ENCODE data around the gene CD300LF. TPM values are rescaled to one million over a fixed set of nuclear protein-coding genes. Genes with fewer than 3 reads are reported as not detected.

The CD300LF gene
- total RNA-seq, 1 experiment from 2014 or later = not detected

GRCh38 chr17:74736513-74737298 is 24.0 kb upstream of the CD300LF start, which contains the start of gene RAB37:
TSS of gene RAB37 (plus strand) at chr17:74737256. CDS start at chr17:74737273, 17 bp downstream.
- no peak within 1 kb of the TSS for H3K56ac ChIP-seq (ENCODE audit: insufficient read length, low read depth, low read length)
- H2BK15ac ChIP-seq (ENCODE audit: low read depth, low read length) = no peak within 1 kb of the TSS
- H4K91ac ChIP-seq (ENCODE audit: insufficient read length, low read depth, low read length) = no peak within 1 kb of the TSS
- peak within 1 kb of the TSS; percentile 46 for H3K4me2 ChIP-seq (ENCODE audit: insufficient read depth, insufficient read length, low read length)
- Mint-ChIP-seq H3K4me3 (peak within 1 kb of the TSS; percentile 70 to 87), H3K36me3 (ENCODE audit: insufficient read depth in 1 of 3, low read depth in 3 of 3) (no peaks in the 10 kb centered on the region; a peak in 1 of 7 replicates), H3K27ac (no peak within 1 kb of the TSS; a peak in 2 of 7 replicates), H3K9me3 (no peaks in the 10 kb centered on the region; a peak in 1 of 5 replicates), H3K27me3 (ENCODE audit: low read depth) (peaks cover 22% of the 10 kb centered on the region), H3K4me1 (peaks cover 16 to 23% of the 10 kb centered on the region in 2 experiments)
- H4K20me1 ChIP-seq (ENCODE audit: control insufficient read depth, insufficient read depth, insufficient read length) = no peaks in the 10 kb centered on the region
- peaks cover 9% of the 10 kb centered on the region for H3K23me2 ChIP-seq (ENCODE audit: insufficient read length, low read depth, low read length, poor library complexity, severe bottlenecking)
- no peak within 1 kb of the TSS for H2AFZ ChIP-seq (ENCODE audit: low read length)
- H3K14ac ChIP-seq (ENCODE audit: insufficient read depth, low read length) = no peak within 1 kb of the TSS
- no peaks in the 10 kb centered on the region for H3K79me2 ChIP-seq (ENCODE audit: insufficient read depth, low read length)
- no peak within 1 kb of the TSS for H2AK5ac ChIP-seq (ENCODE audit: insufficient read length, low read length)
- WGBS (ENCODE audit: extremely low coverage, insufficient read length, low lambda C conversion rate) = no CpG with 5 or more reads among the region's 67 CpGs
- TF ChIP-seq CTCF (conservative IDR thresholded peaks at IDR 0.05) = peak; percentile 66
- no peak within 1 kb of the TSS for H2BK120ac ChIP-seq (ENCODE audit: low read depth, low read length, poor library complexity, severe bottlenecking)
- peak; percentile 94 for DNase-seq
- no peak within 1 kb of the TSS for H3K18ac ChIP-seq (ENCODE audit: insufficient read length, low read depth, low read length)
- H3K9me3 ChIP-seq (ENCODE audit: control insufficient read depth, low read depth, low read length) = no peaks in the 10 kb centered on the region
- no peak within 1 kb of the TSS for H3T11ph ChIP-seq (ENCODE audit: low read length)
- H3K9ac ChIP-seq (ENCODE audit: extremely low read depth, insufficient read length, low read length) = no peak within 1 kb of the TSS
- no peak within 1 kb of the TSS for H4K8ac ChIP-seq (replicated peaks; ENCODE audit: insufficient read length, low read depth, low read length)
- H3K23ac ChIP-seq (ENCODE audit: insufficient read length, low read depth, low read length) = no peak within 1 kb of the TSS
- no peaks in the 10 kb centered on the region for H3K27me3 ChIP-seq (ENCODE audit: insufficient read depth, low read length)
- H3K27ac ChIP-seq (ENCODE audit: insufficient read length, low read depth, low read length) = no peak within 1 kb of the TSS
- H2BK5ac ChIP-seq (ENCODE audit: insufficient read length, low read length) = no peak within 1 kb of the TSS
- H4K5ac ChIP-seq (ENCODE audit: insufficient read length, low read depth, low read length) = no peak within 1 kb of the TSS
- H2BK20ac ChIP-seq (ENCODE audit: low read depth, low read length, poor library complexity, severe bottlenecking) = no peak within 1 kb of the TSS
- no peaks in the 10 kb centered on the region for H3K79me1 ChIP-seq (ENCODE audit: insufficient read depth, low read depth, low read length, poor library complexity, severe bottlenecking)
- H3K4ac ChIP-seq (ENCODE audit: low read depth, low read length) = no peak within 1 kb of the TSS
- H3K4me1 ChIP-seq (ENCODE audit: insufficient read depth, low read length) = no peaks in the 10 kb centered on the region
- no peak within 1 kb of the TSS for H2BK12ac ChIP-seq (ENCODE audit: insufficient read length, low read depth, low read length)
